HepG2 (cell line): ENCODE measurements around the gene PODN. TPM values are rescaled to one million over a fixed set of nuclear protein-coding genes. Genes with fewer than 3 reads are reported as not detected.

Experiments
- CHD2 ChIP-seq: IDR thresholded peaks from 2 replicates; pipeline ENCODE4 v1.6.1; 2011; ENCODE audit warnings: low read depth, low read length, improper control_type of control experiment
- NR2F2 ChIP-seq: IDR thresholded peaks from 2 replicates; pipeline ENCODE4 v1.6.1; 2012; ENCODE audit warnings: low read depth, inconsistent platforms, borderline replicate concordance
- ZNF614 ChIP-seq: IDR thresholded peaks from 2 replicates; pipeline ENCODE4 v1.6.1; 2018; ENCODE audit warnings: missing biosample characterization, missing genetic modification reagents, inconsistent platforms, borderline replicate concordance
- polyA plus RNA-seq, 8 experiments: library from polyadenylated mRNA; depleted of rRNA in 3 of 8; stranded (reverse) in 7 of 8; unstranded in 1 of 8; fragments of >200 nt; fragmentation: Illumina TruSeq in 4 of 8; extraction: Trizol in 4 of 8; gene quantifications; 2 replicates each; pipeline versions ENCODE4 v1.2.1 to v1.2.3, GENCODE V29; 2011 to 2016; ENCODE audit warnings: low read depth in 4 of 8, missing spikeins in 1 of 8, mixed read lengths in 1 of 8; ENCODE audit not compliant: insufficient read depth in 1 of 8
- total RNA-seq, 5 experiments: library from RNA; depleted of rRNA; stranded (reverse); fragments of >200 nt; fragmentation: Illumina TruSeq; extraction: Trizol; gene quantifications; 2 replicates each; pipeline ENCODE4 v1.2.3, GENCODE V29; 2016; ENCODE audit warnings: low read depth in 1 of 5
- TF ChIP-seq, protein P1 (sequence below), 2 experiments: sonication (generic) in 1 of 2; formaldehyde crosslinking in 1 of 2; IDR thresholded peaks; 2 replicates each; pipeline versions ENCODE4 v1.4.0 to v1.6.1; 2018 to 2020; ENCODE audit warnings: missing genetic modification reagents in 2 of 2, borderline replicate concordance in 1 of 2, low read depth in 1 of 2, mild to moderate bottlenecking in 1 of 2, missing biosample characterization in 1 of 2
- TF ChIP-seq, protein P2 (sequence below): sonication (generic); formaldehyde crosslinking; conservative IDR thresholded peaks from 2 replicates; pipeline ENCODE4 v1.8.0; 2022; ENCODE audit warnings: mild to moderate bottlenecking, moderate library complexity, missing genetic modification reagents
- TF ChIP-seq, protein P3 (sequence below): IDR thresholded peaks from 2 replicates; pipeline ENCODE4 v1.6.1; 2016; ENCODE audit warnings: low read depth, missing genetic modification reagents, missing compliant biosample characterization
- TF ChIP-seq, protein P4 (sequence below): fragments of 450-650 bp; IDR thresholded peaks from 2 replicates; pipeline ENCODE4 v1.6.1; 2016
- TF ChIP-seq, protein P5 (sequence below): sonication (generic); formaldehyde crosslinking; conservative IDR thresholded peaks from 2 replicates; pipeline ENCODE4 v1.4.0; 2020; ENCODE audit warnings: missing genetic modification reagents
- TF ChIP-seq, protein P6 (sequence below): IDR thresholded peaks from 2 replicates; pipeline ENCODE4 v1.4.0; 2020; ENCODE audit warnings: mild to moderate bottlenecking, missing genetic modification reagents

PODN gene
- total and polyA plus RNA-seq, 2 of the 13 experiments (the other 11 are each of a cell fraction or from before 2014, with no cell fraction given): 0.13 TPM; not detected in 1

DNA sequence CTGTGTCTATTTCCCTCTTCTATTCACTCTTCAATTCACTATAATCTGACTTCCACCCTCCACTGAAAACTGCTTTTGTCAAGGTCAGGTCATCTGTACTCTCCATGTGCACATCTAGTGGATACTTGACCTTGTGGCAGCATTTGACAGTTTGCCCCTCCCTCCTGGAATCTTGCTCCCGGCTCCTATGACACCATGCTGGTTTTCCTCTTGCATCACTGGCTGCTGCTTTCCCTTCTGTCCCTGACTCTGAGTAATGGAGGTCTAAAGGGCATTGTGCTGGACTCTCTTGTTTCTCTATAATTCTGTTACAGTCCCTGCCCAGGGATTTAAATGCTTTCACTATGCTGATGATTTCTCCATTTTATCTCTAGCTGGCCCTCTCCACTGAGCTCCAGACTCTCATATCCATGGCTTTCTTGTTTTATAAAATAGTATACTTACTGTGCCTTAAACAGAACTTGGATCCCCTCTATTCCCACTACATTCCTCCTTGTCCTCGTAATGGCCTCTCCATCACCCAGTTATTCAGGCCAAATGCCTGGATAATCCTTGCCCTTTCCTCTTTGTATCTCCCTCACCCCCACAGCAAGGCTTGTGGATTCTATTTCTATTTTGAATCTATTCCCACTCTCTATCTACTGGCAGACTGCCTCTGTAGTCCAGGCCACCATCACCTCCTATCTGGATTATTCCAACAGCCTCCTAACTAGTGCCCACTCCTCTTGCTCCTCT is 36.8 kb upstream of the PODN start (continued):
- TF ChIP-seq, protein P1, sequence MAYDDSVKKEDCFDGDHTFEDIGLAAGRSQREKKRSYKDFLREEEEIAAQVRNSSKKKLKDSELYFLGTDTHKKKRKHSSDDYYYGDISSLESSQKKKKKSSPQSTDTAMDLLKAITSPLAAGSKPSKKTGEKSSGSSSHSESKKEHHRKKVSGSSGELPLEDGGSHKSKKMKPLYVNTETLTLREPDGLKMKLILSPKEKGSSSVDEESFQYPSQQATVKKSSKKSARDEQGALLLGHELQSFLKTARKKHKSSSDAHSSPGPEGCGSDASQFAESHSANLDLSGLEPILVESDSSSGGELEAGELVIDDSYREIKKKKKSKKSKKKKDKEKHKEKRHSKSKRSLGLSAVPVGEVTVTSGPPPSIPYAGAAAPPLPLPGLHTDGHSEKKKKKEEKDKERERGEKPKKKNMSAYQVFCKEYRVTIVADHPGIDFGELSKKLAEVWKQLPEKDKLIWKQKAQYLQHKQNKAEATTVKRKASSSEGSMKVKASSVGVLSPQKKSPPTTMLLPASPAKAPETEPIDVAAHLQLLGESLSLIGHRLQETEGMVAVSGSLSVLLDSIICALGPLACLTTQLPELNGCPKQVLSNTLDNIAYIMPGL (CRISPR knock-in tag; IDR thresholded peaks at IDR 0.05; ENCODE audit: borderline replicate concordance in 1 of 2, low read depth in 1 of 2): peak in 1 of 2 experiments; percentile 31; a peak in 1 of 4 replicates
- TF ChIP-seq ZNF614 (CRISPR knock-in tag) (peak; percentile 91; the same call in 1 of the 2 replicates), CHD2 (no peak), NR2F2 (peak; percentile 55; the same call in 1 of the 2 replicates)
- TF ChIP-seq, protein P2, sequence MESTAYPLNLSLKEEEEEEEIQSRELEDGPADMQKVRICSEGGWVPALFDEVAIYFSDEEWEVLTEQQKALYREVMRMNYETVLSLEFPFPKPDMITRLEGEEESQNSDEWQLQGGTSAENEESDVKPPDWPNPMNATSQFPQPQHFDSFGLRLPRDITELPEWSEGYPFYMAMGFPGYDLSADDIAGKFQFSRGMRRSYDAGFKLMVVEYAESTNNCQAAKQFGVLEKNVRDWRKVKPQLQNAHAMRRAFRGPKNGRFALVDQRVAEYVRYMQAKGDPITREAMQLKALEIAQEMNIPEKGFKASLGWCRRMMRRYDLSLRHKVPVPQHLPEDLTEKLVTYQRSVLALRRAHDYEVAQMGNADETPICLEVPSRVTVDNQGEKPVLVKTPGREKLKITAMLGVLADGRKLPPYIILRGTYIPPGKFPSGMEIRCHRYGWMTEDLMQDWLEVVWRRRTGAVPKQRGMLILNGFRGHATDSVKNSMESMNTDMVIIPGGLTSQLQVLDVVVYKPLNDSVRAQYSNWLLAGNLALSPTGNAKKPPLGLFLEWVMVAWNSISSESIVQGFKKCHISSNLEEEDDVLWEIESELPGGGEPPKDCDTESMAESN (CRISPR knock-in tag): 0 out of 2 replicates have a peak, but pooled peaks have one; percentile 27
- TF ChIP-seq, protein P3, sequence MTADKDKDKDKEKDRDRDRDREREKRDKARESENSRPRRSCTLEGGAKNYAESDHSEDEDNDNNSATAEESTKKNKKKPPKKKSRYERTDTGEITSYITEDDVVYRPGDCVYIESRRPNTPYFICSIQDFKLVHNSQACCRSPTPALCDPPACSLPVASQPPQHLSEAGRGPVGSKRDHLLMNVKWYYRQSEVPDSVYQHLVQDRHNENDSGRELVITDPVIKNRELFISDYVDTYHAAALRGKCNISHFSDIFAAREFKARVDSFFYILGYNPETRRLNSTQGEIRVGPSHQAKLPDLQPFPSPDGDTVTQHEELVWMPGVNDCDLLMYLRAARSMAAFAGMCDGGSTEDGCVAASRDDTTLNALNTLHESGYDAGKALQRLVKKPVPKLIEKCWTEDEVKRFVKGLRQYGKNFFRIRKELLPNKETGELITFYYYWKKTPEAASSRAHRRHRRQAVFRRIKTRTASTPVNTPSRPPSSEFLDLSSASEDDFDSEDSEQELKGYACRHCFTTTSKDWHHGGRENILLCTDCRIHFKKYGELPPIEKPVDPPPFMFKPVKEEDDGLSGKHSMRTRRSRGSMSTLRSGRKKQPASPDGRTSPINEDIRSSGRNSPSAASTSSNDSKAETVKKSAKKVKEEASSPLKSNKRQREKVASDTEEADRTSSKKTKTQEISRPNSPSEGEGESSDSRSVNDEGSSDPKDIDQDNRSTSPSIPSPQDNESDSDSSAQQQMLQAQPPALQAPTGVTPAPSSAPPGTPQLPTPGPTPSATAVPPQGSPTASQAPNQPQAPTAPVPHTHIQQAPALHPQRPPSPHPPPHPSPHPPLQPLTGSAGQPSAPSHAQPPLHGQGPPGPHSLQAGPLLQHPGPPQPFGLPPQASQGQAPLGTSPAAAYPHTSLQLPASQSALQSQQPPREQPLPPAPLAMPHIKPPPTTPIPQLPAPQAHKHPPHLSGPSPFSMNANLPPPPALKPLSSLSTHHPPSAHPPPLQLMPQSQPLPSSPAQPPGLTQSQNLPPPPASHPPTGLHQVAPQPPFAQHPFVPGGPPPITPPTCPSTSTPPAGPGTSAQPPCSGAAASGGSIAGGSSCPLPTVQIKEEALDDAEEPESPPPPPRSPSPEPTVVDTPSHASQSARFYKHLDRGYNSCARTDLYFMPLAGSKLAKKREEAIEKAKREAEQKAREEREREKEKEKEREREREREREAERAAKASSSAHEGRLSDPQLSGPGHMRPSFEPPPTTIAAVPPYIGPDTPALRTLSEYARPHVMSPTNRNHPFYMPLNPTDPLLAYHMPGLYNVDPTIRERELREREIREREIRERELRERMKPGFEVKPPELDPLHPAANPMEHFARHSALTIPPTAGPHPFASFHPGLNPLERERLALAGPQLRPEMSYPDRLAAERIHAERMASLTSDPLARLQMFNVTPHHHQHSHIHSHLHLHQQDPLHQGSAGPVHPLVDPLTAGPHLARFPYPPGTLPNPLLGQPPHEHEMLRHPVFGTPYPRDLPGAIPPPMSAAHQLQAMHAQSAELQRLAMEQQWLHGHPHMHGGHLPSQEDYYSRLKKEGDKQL (CRISPR knock-in tag): 0 out of 2 replicates have a peak, but pooled peaks have one; percentile 45
- TF ChIP-seq, protein P4, sequence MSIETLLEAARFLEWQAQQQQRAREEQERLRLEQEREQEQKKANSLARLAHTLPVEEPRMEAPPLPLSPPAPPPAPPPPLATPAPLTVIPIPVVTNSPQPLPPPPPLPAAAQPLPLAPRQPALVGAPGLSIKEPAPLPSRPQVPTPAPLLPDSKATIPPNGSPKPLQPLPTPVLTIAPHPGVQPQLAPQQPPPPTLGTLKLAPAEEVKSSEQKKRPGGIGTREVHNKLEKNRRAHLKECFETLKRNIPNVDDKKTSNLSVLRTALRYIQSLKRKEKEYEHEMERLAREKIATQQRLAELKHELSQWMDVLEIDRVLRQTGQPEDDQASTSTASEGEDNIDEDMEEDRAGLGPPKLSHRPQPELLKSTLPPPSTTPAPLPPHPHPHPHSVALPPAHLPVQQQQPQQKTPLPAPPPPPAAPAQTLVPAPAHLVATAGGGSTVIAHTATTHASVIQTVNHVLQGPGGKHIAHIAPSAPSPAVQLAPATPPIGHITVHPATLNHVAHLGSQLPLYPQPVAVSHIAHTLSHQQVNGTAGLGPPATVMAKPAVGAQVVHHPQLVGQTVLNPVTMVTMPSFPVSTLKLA: peak; percentile 86
- TF ChIP-seq, protein P5, sequence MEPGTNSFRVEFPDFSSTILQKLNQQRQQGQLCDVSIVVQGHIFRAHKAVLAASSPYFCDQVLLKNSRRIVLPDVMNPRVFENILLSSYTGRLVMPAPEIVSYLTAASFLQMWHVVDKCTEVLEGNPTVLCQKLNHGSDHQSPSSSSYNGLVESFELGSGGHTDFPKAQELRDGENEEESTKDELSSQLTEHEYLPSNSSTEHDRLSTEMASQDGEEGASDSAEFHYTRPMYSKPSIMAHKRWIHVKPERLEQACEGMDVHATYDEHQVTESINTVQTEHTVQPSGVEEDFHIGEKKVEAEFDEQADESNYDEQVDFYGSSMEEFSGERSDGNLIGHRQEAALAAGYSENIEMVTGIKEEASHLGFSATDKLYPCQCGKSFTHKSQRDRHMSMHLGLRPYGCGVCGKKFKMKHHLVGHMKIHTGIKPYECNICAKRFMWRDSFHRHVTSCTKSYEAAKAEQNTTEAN: peak; percentile 61; the same call in 1 of the 2 replicates
- TF ChIP-seq, protein P6, sequence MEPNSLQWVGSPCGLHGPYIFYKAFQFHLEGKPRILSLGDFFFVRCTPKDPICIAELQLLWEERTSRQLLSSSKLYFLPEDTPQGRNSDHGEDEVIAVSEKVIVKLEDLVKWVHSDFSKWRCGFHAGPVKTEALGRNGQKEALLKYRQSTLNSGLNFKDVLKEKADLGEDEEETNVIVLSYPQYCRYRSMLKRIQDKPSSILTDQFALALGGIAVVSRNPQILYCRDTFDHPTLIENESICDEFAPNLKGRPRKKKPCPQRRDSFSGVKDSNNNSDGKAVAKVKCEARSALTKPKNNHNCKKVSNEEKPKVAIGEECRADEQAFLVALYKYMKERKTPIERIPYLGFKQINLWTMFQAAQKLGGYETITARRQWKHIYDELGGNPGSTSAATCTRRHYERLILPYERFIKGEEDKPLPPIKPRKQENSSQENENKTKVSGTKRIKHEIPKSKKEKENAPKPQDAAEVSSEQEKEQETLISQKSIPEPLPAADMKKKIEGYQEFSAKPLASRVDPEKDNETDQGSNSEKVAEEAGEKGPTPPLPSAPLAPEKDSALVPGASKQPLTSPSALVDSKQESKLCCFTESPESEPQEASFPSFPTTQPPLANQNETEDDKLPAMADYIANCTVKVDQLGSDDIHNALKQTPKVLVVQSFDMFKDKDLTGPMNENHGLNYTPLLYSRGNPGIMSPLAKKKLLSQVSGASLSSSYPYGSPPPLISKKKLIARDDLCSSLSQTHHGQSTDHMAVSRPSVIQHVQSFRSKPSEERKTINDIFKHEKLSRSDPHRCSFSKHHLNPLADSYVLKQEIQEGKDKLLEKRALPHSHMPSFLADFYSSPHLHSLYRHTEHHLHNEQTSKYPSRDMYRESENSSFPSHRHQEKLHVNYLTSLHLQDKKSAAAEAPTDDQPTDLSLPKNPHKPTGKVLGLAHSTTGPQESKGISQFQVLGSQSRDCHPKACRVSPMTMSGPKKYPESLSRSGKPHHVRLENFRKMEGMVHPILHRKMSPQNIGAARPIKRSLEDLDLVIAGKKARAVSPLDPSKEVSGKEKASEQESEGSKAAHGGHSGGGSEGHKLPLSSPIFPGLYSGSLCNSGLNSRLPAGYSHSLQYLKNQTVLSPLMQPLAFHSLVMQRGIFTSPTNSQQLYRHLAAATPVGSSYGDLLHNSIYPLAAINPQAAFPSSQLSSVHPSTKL (CRISPR knock-in tag): peak; percentile 92
